GM06990 (cell line): Measurements from ENCODE around the gene SCNN1A.

Experiments used
- DNase-seq: peaks from one replicate; pipeline ENCODE4 v3.0.0-alpha.2; 2011; ENCODE audit not compliant: insufficient read length; ENCODE audit errors: extremely low read depth
- H3K27me3 ChIP-seq: replicated peaks from 2 replicates; pipeline ENCODE4 v1.6.0; 2011; ENCODE audit warnings: low read length; ENCODE audit not compliant: control insufficient read depth, insufficient read depth
- H3K36me3 ChIP-seq: 2 replicates; pipeline ENCODE4 v1.5.1; 2011; ENCODE audit warnings: low read length; ENCODE audit not compliant: control insufficient read depth, insufficient read depth
- H3K4me3 ChIP-seq: replicated peaks from 2 replicates; pipeline ENCODE4 v1.5.1; 2011; ENCODE audit warnings: low read depth, mild to moderate bottlenecking, control low read depth, low read length
- TF ChIP-seq, protein P1 (sequence below): IDR thresholded peaks from 2 replicates; pipeline ENCODE4 v1.5.1; 2011; ENCODE audit warnings: low read length, control low read depth, mild to moderate bottlenecking, inconsistent platforms; ENCODE audit not compliant: insufficient read depth, poor library complexity, severe bottlenecking

Gene SCNN1A

DNA sequence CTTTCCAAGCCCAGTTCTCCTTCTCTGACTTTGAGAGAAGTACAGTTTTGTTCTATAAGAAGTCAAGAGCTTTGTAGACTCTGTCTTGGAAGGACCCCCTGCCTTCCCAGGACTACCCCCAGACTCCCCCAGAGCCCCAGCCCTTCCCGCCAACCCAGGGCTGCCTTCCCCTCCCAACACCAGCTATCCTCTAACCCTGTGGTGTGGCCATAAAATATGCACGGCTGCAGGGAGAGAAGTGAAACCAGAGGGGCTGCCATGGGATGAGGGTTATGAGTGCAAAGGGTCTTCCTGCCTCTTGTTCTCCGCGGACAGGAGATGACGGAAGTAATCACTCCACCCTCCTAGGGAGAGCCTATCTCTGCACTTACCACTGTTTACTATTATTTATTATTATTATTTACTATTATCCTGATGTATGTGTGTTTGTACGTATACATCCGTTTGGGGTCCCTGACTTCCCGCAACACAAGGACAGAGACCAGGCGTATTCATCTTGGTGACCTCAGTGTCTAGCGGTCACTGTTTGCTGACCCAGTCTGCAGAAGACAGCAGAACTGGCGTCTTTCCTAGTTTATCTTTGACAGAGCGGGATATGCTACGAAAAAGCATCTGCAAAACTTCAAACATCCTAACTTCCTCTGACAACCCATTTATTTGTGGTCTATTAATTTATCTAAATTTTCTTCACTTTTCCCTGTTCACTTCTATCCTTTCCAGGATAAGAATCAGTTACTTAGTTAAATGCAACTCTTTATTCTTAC, 3.5 kb upstream of the SCNN1A start:
- peaks cover 7% of the 10 kb centered on the region for H3K27me3 ChIP-seq
- no peak for DNase-seq
- H3K36me3 ChIP-seq = no peaks in the 10 kb centered on the region
- TF ChIP-seq, protein P1, sequence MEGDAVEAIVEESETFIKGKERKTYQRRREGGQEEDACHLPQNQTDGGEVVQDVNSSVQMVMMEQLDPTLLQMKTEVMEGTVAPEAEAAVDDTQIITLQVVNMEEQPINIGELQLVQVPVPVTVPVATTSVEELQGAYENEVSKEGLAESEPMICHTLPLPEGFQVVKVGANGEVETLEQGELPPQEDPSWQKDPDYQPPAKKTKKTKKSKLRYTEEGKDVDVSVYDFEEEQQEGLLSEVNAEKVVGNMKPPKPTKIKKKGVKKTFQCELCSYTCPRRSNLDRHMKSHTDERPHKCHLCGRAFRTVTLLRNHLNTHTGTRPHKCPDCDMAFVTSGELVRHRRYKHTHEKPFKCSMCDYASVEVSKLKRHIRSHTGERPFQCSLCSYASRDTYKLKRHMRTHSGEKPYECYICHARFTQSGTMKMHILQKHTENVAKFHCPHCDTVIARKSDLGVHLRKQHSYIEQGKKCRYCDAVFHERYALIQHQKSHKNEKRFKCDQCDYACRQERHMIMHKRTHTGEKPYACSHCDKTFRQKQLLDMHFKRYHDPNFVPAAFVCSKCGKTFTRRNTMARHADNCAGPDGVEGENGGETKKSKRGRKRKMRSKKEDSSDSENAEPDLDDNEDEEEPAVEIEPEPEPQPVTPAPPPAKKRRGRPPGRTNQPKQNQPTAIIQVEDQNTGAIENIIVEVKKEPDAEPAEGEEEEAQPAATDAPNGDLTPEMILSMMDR = no peak
- no peak overlapping the region for H3K4me3 ChIP-seq

DNA sequence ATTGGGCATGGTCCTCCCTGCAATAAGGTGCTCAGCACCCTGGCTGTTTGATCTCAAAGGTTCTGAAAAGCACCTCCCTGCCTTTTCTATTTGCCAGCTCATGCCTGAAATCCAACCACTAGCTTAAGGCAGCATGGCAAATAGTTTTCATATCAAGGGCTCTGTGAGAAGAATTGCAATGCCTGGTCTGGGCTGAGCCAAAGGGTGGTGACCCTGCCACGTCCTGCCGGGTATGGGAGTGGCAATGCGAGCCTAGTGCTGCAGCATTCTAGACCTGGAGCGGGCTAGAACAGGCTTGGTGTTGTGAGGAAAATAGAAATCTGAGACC, 2.3 kb upstream of the SCNN1A start:
- Histone ChIP-seq H3K27me3 (peaks cover 5% of the 10 kb centered on the region), H3K4me3 (no peak overlapping the region)

GRCh38 chr12:6376870-6377666, 1.7 kb upstream of the SCNN1A start:
- Histone ChIP-seq H3K27me3 (peaks cover 2% of the 10 kb centered on the region), H3K36me3 (no peaks in the 10 kb centered on the region), H3K4me3 (no peak overlapping the region)
- TF ChIP-seq, protein P1 = no peak
- DNase-seq = no peak

More for the DNA sequence above, 2.3 kb upstream of the SCNN1A start:
- no peaks in the 10 kb centered on the region for H3K36me3 ChIP-seq
- DNase-seq = no peak
- TF ChIP-seq, protein P1 = no peak

GRCh38 chr12:6376079-6376869, 911 bp upstream of the SCNN1A start:
- no peak overlapping the region for H3K4me3 ChIP-seq

DNA sequence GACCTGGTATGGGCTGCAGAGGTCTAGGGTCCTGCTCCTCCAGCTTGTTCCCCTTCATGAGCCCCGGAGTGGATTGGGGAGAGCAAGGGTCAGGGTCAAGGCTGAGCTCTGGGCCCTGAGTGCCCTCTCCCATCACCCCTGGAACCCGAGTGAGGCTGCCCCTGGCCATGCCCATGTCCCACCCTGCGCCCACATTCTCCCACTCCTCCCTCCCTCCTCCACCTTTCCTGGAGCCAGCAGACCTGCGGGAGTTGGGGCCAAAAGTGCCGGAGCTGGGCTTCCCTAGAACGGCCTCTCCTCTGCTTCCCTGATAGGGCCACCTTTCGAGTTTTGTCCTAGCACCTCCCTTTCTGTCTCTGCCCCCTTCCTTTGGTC, 590 bp downstream of the SCNN1A start:
- peaks cover 1% of the 10 kb centered on the region for H3K27me3 ChIP-seq
- TF ChIP-seq, protein P1 = no peak
- no peak for DNase-seq
- no peak overlapping the region for H3K4me3 ChIP-seq
- no peaks in the 10 kb centered on the region for H3K36me3 ChIP-seq

More at GRCh38 chr12:6376079-6376869, 911 bp upstream of the SCNN1A start:
- no peak for DNase-seq
- H3K36me3 ChIP-seq = no peaks in the 10 kb centered on the region
- TF ChIP-seq, protein P1 = no peak
- peaks cover 2% of the 10 kb centered on the region for H3K27me3 ChIP-seq
